Activated CD4-positive, CD25-positive, alpha-beta regulatory T cell treated with anti-CD3 and anti-CD28 coated beads, Interleukin-2, amount 50 U/mL, for 16 hours (primary cell): ENCODE results near the gene SYT1.

Experiments
- DNase-seq: peaks from one replicate; pipeline ENCODE4 v3.0.0-alpha.2; 2020; ENCODE audit warnings: low read depth, low spot score

SYT1 gene

DNA sequence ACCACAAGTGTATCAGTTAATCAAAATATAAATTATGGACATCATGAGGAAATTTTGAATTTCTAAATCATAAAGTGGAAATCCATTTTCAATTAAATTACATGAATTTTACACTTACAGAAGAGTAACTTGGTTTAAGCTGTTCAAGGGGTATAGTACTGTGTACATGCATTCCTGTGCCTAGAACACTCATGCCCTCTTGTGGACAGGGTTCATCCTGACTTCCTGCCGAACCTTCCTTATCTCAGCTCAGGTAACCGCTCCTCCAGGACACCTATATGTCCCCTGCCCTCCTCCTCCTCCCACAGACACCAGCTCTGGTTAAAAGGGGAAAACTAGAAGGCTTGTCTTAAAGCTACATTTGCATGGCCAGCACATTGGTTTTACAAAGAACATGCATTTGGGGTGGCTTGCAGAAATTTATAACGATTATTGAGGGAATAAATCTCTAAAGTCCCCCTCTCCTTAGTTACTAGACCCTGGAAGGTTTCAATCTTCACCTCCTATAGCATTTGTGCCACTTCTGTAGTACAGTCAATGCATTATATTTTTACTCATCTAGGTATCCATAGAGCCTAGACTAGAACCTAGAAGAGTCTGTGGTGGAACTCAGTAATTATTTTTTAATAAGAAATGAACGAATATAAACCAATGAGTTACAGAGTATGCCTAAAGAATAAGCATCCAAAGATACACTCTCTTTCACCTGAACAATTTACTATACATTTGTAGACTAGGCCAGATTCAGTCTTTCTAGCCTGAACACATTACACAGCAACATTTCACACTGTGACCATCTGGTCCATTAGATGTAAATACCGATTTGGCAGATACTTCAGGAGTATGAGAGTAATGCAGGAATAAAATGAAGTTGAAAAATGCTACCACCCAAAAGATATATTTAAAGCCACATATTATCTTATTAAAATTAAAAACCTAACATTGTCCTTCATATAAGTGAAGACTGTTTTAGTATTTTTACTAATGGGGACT is 480.6 kb downstream of the SYT1 start:
- DNase-seq = no peak

DNA sequence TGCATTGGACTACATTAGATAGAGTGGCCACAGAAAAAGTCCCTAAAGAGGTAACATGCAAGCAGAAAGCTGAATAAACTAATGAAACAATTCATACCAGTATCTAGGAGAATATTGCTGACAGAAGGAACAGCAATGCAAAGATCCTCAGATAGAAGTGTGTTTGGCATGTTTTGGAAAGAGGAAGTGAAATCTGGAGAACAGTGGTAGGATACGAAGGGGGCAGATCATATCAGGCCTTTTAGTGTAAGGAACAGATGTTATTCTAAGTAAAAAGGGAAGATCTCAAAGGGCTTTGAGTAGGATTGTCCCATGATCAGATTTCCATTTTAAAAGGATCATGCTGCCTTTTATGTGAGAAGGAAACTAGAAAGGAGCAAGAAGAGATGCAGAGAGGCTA is 483.3 kb downstream of the SYT1 start:
- no peak for DNase-seq

DNA sequence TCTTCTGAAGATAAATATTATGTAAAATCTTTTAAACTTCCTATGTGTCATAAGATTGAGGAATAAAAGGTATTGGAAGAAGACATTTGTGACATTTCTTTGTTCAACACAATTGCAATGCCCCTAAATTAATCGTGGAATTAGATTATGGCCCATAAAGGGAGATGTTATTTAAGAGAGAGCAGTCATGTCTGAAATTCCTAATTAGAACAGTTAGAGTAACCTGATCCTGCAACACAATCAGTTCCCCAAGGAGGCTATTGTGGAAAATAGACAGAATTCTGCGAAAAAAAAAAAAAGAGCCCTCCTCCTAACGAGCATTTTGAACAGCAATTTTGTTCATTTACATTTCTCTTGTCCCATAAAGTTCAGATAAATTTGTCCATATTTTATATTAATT is 486.7 kb downstream of the SYT1 start:
- DNase-seq = no peak

DNA sequence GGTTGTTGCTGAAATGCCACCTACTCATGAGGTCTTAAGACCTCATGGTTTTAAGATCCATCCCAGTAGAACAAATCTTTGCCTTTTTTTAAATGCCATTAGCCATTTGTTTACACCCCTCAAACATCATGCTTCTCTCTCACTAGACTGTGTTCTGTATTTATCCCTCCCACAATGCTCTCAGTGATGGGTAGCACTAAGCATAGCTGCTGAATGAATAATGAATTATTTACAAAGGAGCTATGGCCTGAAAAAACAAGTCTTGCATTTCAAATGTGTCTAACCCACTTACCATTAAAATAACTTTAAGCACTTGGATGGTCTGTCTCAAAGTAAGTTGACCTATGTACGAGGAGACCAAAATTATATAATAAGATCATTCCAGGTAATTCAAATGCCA is 491.6 kb downstream of the SYT1 start:
- DNase-seq = no peak

DNA sequence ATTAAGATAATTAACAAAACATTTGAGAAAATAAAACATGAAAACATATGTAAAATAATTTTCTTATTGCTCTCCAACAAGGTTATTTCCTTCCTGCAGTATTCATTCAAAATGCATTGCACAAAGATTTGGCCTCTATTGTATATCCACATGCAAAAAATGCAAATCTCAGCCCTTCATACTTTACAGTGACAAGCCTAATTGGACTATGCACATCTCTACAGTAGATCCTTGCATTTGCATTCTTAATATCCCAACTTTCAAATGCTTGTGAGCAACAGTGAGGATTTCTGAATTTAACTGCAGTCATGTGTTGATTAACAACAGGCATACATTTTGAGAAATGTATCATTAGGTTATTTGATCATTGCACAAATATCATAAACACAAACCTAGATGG is 492.5 kb downstream of the SYT1 start:
- no peak for DNase-seq

DNA sequence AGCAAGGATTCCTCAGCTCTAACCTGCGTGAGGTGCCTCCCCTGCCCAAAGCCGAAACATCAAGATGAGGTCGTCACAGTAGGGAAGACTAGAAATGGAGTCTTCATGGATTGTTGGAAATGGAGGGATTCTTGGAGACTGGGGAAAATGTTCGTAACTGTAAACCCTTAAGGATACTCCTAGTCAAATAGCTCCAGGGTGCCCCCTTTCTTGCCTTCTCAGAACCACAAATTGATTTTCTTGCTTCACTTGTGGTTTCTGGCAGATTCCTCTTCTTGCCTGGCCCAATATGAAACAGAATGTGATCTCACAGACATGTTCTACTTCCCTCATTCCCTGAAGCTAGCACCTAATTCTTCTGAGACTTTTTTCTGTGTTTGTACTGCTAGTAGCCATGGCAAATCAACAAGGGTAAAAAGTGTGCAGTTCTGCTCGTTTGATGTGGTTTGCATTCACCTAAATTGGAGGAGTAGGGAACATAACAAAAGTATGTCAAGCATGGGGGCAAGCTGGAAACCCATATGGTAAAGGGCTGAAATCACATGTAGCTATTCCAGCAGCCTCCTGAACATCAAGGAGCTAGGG is 494.2 kb downstream of the SYT1 start:
- no peak for DNase-seq

DNA sequence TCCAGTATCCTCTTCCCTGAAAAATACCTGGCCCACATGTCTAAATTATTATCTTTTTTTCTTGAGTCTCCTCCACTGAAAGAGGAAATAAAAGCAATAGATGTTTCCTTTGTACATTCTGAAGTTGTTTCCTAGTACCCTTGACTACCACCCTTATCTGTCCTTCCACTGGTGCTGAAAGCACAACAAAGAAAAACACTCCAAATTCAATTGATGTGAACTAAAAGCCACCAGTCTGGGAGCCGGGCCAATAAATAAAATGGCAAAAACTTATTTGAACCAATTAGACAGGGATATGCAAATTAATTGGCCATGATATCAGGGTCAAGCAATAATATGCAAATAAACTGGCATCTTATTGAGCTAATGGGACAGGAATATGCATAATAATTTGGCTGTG is 495.7 kb downstream of the SYT1 start:
- no peak for DNase-seq

DNA sequence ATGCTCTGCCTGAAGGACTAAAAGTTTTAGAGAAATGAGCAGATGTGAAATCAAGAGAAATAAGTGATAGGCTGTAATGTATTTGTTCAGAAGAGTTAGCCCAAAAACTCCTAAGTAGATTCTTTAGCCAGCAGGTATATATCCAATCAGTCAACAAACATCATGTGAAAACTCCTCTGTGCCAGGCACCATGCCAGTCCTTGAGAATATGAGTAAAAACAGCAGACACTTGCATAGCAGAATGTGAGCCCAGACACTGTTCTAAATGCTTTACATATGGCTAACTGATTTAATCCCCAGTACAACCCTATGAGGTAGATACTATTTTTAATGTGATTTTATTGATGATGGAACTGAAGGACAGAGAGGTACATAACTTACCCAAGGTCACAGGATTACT is 496.4 kb downstream of the SYT1 start:
- DNase-seq = no peak

DNA sequence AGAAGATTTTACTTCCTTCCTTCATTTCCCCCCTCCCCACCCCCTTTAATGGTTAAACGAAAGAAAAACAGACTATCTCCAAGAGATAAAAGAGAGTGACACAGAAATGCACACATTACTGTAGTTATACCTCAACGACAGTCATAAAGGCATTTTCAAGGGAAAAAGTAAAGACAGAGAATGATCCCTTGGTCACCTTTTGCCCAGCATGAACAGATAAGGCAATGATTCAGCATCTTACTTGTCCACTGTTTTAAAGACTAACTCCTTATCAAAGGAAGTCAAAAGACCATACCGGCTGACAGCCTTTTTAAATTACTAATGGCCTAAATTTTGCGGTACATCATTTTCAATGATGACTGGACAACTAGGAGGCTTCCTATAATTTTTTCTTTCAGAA is 499.6 kb downstream of the SYT1 start:
- DNase-seq = no peak

DNA sequence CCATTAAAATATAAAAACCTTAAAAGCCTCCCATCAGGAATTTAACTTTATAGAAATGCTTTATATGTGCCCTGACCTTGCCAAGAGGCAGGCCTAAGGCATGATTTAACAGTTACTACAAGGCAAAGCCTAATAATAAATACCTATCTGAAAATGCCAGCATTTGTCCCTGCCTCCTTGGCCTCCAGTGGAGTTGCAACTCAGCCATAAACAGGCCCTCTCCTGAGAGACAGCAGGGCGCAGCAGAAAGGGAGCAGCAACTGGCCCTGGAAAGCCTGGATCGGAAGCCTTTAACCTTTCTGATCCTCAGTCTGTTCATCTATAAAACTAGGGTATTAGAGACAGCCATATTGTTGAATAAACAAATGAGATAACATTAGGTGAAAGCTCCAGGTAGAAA is 501.8 kb downstream of the SYT1 start:
- DNase-seq = no peak

DNA sequence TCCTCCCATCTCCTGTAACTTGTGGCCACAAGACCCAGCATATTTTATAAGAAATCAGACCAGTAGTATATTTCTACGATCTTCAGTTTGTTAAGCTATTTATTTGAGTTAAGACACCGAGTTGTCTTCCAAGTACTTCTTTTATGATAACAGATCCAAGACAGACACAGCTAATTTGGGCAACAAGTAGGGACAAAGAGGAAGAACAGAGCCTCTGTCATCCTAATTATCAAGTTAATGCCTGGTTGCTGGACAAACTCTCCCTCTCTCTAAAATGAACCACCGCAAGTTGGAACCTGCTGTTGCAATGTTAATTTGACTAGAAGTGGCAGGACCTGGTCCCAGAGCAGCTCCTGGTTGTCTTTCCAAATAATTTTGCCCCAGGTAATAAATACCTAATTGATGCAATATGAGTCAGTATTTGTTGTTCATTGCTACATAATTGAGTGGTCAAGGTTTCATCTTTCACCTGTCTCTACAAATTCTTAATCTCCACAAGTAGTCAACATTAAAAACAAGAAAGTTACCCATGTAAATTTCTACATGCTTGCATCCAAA is 502.5 kb downstream of the SYT1 start:
- no peak for DNase-seq

DNA sequence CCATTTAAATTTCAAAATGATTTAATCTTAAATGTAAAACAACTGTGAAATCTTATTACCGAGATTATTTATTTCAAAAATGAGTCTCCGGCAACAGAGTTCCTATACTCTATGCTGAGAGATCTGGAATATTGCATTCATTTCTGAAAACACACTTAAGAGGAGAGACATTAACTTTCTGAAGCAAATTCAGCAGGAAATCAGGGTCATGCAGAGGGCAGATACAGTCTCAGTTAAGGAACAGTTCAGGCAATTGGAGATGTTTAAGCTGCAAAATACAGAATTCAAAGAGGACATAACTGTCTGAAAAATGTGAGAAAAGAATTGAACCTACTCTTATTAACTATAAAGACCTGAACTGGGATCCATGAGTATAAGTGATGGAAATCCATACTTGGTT is 505.4 kb downstream of the SYT1 start:
- DNase-seq = no peak

DNA sequence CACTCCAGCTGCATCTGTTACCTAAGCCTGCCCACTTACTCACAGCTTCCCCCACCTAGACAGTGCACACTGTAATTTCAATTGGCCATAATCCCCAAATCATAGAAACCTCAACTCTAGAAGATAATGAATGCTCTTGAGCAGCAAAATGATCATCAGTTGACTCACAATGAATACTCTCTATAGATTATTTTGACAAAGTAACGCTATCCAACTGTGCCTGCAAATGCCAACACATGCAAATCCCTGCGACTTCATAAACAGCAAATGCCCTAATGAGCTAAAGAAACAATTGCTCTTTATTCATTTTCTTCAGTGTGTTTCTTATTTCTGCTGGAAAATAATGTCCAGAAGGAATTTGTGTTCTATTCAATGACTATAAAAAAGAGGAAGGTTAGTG is 506.7 kb downstream of the SYT1 start:
- DNase-seq = no peak

DNA sequence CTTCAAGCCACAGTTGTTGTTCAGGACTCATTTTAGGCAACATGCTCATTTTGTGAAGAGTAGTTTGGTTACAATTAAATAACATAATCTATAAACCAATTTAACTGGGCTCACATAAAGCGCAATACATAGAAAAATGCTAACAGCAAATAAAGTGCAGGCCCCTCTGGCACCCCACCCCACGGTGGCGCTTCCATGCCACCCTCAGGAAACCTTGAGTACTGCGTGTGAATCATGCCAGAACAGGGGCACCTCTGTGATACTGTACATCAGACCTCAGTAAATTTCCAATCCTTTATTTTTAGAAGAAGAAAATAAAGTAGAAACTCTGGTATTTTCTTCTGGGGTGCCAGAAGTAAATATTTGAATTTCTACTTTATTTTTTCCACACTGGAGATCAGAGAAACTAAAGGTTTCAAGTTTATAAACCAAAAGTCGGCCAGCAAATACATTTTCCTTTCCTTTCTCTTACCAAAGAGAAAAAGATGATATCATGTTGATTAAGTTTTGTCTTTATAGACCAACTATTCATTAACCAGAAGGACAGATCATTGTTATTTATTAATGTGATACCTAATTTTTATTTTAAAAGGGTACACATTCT is 509.4 kb downstream of the SYT1 start:
- DNase-seq = no peak

DNA sequence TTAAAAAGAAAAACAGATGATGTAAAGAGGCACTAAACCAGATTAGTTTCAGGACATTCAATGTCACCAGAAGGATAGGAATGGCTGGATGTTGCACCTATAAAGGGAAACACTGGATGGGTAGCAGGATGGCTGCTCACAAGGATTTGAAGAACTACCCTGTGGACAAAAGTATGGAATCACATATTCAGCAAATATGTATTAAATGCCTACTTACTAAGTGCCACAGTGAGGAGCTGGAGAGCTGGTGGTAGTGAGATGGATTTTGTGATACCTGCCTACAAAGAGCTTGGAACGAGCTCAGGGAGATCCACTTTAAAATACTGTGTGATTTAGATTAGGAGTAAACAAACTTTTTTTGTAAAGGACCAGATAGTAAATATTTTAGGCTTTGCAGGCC is 510.0 kb downstream of the SYT1 start:
- no peak for DNase-seq

DNA sequence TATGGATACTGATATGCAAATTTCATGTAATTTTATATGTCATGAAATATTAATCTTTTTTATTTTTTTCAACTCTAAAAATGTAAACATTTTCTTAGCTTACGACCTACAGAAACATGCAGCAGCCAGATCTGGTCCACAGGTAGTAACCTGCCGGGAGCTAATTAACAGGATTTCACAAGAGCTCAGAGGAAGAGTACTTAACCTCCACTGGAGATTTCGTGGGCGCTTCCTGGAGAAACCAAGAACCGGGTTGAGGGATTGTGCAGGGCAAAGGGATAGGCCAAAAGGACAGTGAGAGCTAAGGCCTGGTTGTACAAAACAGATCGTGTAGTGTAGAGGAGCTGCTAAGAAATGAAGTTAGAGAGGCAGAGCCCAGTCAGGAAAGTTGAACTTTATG is 510.5 kb downstream of the SYT1 start:
- DNase-seq = no peak

DNA sequence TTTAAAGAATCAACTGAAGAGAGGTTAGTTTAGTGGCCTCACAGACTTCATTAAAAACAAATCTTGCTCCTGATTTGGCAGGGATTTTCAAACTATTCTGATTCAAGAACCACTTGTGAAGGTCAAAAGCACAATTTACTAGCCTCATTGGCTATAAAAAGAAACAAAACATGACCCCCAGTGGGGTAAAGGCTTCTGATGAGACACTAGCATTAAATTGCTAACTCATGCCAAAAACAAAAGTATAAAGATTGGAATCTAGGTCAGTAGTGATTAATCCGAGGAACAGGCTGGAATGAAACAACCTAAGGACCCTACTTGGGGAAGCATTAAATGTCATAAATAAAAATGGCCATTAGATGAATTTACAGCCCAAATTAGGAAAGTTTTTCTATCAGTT is 513.9 kb downstream of the SYT1 start:
- DNase-seq = no peak

DNA sequence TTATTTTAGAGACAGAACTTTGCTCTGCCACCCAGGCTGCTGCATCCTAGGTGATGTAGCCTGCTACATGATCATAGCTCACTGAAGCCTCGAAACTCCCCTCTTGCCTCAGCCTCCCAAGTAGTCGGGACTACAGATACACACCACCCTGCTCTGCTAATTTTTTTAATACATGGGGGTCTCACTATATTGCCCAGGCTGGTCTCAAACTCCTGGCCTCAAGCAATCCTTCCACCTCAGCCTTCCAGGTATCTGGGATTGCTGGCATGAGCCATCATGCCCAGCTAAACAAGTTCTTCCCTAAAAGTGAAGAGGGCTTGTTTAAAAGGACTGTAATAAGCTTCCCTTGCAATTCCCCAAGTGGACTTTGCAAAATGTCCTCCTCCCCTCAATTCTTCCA is 515.8 kb downstream of the SYT1 start:
- no peak for DNase-seq

DNA sequence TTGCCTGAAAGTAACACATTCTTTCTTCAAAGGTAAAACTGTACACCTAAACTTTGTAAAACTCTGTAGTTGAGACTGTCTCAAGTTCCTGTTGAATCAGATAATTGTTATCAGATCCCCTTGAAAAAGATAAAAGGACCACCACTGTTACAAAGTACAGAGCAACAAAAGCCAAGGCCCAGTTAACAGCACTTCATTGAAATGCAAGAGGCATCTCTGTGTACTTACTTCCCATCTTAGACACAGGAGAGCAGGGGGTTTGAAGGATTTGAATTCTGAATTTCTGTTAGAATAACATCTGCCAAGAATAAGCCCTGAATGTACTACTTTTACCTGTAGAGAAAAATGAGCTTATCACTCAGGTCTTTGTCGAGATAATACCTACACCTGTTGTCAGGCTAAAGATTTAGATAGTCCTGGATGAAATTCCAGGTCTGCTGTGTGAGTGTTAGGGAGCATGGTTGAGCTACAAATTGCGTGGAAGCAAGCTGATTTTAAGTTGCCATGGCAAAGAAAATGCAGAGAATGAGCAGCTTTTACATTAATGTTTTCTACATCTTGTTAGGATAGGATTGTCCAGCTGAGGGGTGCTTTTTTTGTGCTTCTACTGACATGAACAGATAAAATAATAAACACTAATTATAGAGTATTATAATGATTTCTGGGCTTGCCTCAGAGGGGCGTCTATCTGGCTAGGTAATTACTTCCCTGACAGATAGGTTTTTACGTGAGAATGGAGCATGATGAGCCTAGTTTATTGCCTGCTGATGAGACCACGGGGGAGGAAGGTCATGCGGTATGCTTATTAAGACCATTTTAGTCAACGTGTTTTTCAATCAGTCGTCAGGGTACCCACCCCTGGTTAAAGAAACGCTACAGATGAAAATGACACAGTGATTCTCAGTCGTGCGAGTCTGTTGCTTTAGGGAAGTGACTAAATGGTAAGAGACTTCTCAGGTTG is 517.0 kb downstream of the SYT1 start:
- no peak for DNase-seq

DNA sequence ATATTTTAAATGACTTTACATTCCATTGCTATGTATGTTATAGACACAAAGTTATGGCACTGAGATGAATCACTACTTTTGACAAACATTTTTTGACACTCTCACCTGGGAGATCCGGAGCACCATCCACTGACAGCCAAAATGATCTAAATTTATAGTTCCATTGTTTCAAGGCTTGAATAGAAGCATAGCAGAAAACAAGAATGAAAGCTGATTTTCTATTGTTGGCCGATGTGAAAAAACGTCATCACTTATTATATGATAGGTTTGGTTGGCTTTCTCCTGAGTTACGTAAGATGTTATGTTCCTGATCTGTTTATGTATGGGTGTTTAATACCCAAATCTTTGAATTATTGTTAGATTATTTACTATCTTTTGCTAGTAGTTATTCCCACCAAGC is 520.0 kb downstream of the SYT1 start:
- no peak for DNase-seq

DNA sequence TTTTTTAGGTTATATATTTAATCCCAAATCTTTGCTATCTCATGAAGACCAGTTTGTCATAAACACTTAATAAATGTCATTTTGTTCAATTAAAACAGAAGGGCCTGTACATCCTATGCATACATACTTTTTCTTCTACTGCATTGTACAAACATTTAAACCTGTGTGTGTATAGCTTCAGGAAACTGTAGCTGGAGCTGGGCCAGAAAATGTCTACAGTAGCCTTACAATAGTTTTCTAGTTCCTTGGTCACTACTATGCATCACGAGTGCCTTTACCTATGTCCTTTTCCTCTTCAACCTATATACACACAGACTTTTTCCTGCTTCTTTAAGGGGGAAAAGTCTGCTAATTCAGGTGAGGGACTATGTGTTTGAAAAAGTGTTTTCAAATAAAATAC is 523.4 kb downstream of the SYT1 start:
- no peak for DNase-seq
